ENCODE measurements around the gene ATP6V0E1.

- TF ChIP-seq POLR2AphosphoS5 (IDR thresholded peaks at IDR 0.05; ENCODE audit: insufficient read depth, low read depth, low read length), result no peak
- no peak for TF ChIP-seq CTCF (IDR thresholded peaks at IDR 0.05; ENCODE audit: extremely low read depth in 1 of 2, insufficient read depth in 1 of 2, low read depth in 1 of 2, low read length in 2 of 2)
- no peak for TF ChIP-seq POLR2A (IDR thresholded peaks at IDR 0.05; ENCODE audit: low read depth, low read length)
- no peak for TF ChIP-seq EZH2 (IDR thresholded peaks at IDR 0.05; ENCODE audit: borderline replicate concordance, low read depth, low read length, severe bottlenecking)
- no peak for TF ChIP-seq MAX (IDR thresholded peaks at IDR 0.05; ENCODE audit: insufficient read depth, insufficient read length)
These were observed 71.6 kb downstream of the ATP6V0E1 start for GRCh38 chr5:173055042-173055721.

Measured in endothelial cell of umbilical vein (primary cell).